H9 (cell line): ENCODE results near the gene NEUROG3. TPM values are rescaled to one million over a fixed set of nuclear protein-coding genes. Genes with fewer than 3 reads are reported as not detected.

ENCODE experiments used
- DNase-seq: peaks from one replicate; pipeline ENCODE4 v3.0.0-alpha.2; 2017
- H2AFZ ChIP-seq: one replicate; pipeline ENCODE4 v1.6.1; 2013; ENCODE audit warnings: mild to moderate bottlenecking, low read length, control low read depth, moderate library complexity
- H2AK5ac ChIP-seq: 2 replicates; pipeline ENCODE4 v1.6.1; 2013; ENCODE audit warnings: low read length, control low read depth, mixed read lengths; ENCODE audit not compliant: insufficient read length
- H2BK120ac ChIP-seq: one replicate; pipeline ENCODE4 v1.6.1; 2013; ENCODE audit warnings: low read depth, mild to moderate bottlenecking, low read length, control low read depth, inconsistent platforms; ENCODE audit not compliant: poor library complexity, severe bottlenecking
- H2BK12ac ChIP-seq: 2 replicates; pipeline ENCODE4 v1.6.1; 2013; ENCODE audit warnings: low read length, control low read depth, mixed read lengths, low read depth; ENCODE audit not compliant: insufficient read length
- H2BK15ac ChIP-seq: 2 replicates; pipeline ENCODE4 v1.6.1; 2013; ENCODE audit warnings: low read depth, low read length, control low read depth
- H2BK20ac ChIP-seq: one replicate; pipeline ENCODE4 v1.6.1; 2013; ENCODE audit warnings: low read depth, mild to moderate bottlenecking, low read length, control low read depth, inconsistent platforms; ENCODE audit not compliant: poor library complexity, severe bottlenecking
- H2BK5ac ChIP-seq: 2 replicates; pipeline ENCODE4 v1.6.1; 2013; ENCODE audit warnings: low read length, control low read depth, mixed read lengths; ENCODE audit not compliant: insufficient read length
- H3K14ac ChIP-seq: 2 replicates; pipeline ENCODE4 v1.6.1; 2013; ENCODE audit warnings: low read length, control low read depth; ENCODE audit not compliant: insufficient read depth
- H3K18ac ChIP-seq: 2 replicates; pipeline ENCODE4 v1.6.1; 2013; ENCODE audit warnings: low read depth, mild to moderate bottlenecking, mixed read lengths, low read length, control low read depth; ENCODE audit not compliant: insufficient read length
- H3K23ac ChIP-seq: 2 replicates; pipeline ENCODE4 v1.6.1; 2013; ENCODE audit warnings: low read length, control low read depth, mixed read lengths, low read depth; ENCODE audit not compliant: insufficient read length
- H3K23me2 ChIP-seq: 2 replicates; pipeline ENCODE4 v1.6.1; 2013; ENCODE audit warnings: low read depth, mild to moderate bottlenecking, mixed read lengths, low read length, control low read depth; ENCODE audit not compliant: insufficient read length, poor library complexity, severe bottlenecking
- H3K27ac ChIP-seq: 2 replicates; pipeline ENCODE4 v1.5.1; 2013; ENCODE audit warnings: low read length, control low read depth, mixed read lengths, low read depth; ENCODE audit not compliant: insufficient read length
- H3K27me3 ChIP-seq: 2 replicates; pipeline ENCODE4 v1.6.1; 2013; ENCODE audit warnings: low read length, control low read depth, inconsistent platforms; ENCODE audit not compliant: insufficient read depth
- H3K4ac ChIP-seq: 2 replicates; pipeline ENCODE4 v1.6.1; 2013; ENCODE audit warnings: low read depth, mild to moderate bottlenecking, control low read depth, inconsistent platforms, low read length, moderate library complexity
- H3K4me1 ChIP-seq: 2 replicates; pipeline ENCODE4 v1.6.1; 2013; ENCODE audit warnings: low read length, control low read depth, inconsistent platforms; ENCODE audit not compliant: insufficient read depth
- H3K4me2 ChIP-seq: 2 replicates; pipeline ENCODE4 v1.6.1; 2013; ENCODE audit warnings: low read length, control low read depth, mixed read lengths; ENCODE audit not compliant: insufficient read length, insufficient read depth
- H3K56ac ChIP-seq: 2 replicates; pipeline ENCODE4 v1.6.1; 2013; ENCODE audit warnings: low read depth, mild to moderate bottlenecking, mixed read lengths, low read length, control low read depth; ENCODE audit not compliant: insufficient read length
- H3K79me1 ChIP-seq: 2 replicates; pipeline ENCODE4 v1.6.1; 2013; ENCODE audit warnings: low read depth, mild to moderate bottlenecking, moderate library complexity, low read length, control low read depth, inconsistent platforms; ENCODE audit not compliant: insufficient read depth, poor library complexity, severe bottlenecking
- H3K79me2 ChIP-seq: 2 replicates; pipeline ENCODE4 v1.6.1; 2013; ENCODE audit warnings: low read length, control low read depth, inconsistent platforms; ENCODE audit not compliant: insufficient read depth
- H3K9ac ChIP-seq: 2 replicates; pipeline ENCODE4 v1.6.1; 2013; ENCODE audit warnings: low read length, control low read depth, mixed read lengths; ENCODE audit not compliant: insufficient read length; ENCODE audit errors: extremely low read depth
- H3K9me3 ChIP-seq: one replicate; pipeline ENCODE4 v1.6.1; 2013; ENCODE audit warnings: low read depth, low read length, inconsistent platforms; ENCODE audit not compliant: control insufficient read depth
- H3T11ph ChIP-seq: one replicate; pipeline ENCODE4 v1.6.1; 2013; ENCODE audit warnings: mild to moderate bottlenecking, low read length, control low read depth, inconsistent platforms
- H4K20me1 ChIP-seq: one replicate; pipeline ENCODE4 v1.6.1; 2013; ENCODE audit not compliant: control insufficient read depth, insufficient read length, insufficient read depth
- H4K5ac ChIP-seq: 2 replicates; pipeline ENCODE4 v1.6.1; 2013; ENCODE audit warnings: low read depth, mild to moderate bottlenecking, mixed read lengths, low read length, control low read depth; ENCODE audit not compliant: insufficient read length
- H4K8ac ChIP-seq: replicated peaks from 2 replicates; pipeline ENCODE4 v1.6.1; 2013; ENCODE audit warnings: low read length, control low read depth, mixed read lengths, low read depth; ENCODE audit not compliant: insufficient read length
- H4K91ac ChIP-seq: 2 replicates; pipeline ENCODE4 v1.6.1; 2013; ENCODE audit warnings: low read depth, mild to moderate bottlenecking, moderate library complexity, mixed read lengths, low read length, control low read depth; ENCODE audit not compliant: insufficient read length
- H3K27ac Mint-ChIP-seq, 3 experiments: 2 replicates in 2 of 3; 3 replicates in 1 of 3; pipeline ENCODE4 v1.8.0; 2020 to 2021; ENCODE audit warnings: mixed read lengths in 3 of 3, mild to moderate bottlenecking in 1 of 3, moderate library complexity in 1 of 3
- H3K27me3 Mint-ChIP-seq: 2 replicates; pipeline ENCODE4 v1.8.0; 2021; ENCODE audit warnings: low read depth, mild to moderate bottlenecking, moderate library complexity, mixed read lengths
- H3K36me3 Mint-ChIP-seq, 3 experiments: 2 replicates in 2 of 3; 3 replicates in 1 of 3; pipeline ENCODE4 v1.8.0; 2020 to 2021; ENCODE audit warnings: low read depth in 3 of 3, mixed read lengths in 3 of 3; ENCODE audit not compliant: insufficient read depth in 1 of 3
- H3K4me1 Mint-ChIP-seq, 2 experiments: 2 replicates each; pipeline ENCODE4 v1.8.0; 2020; ENCODE audit warnings: mixed read lengths in 2 of 2
- H3K4me3 Mint-ChIP-seq, 2 experiments: 2 replicates in 1 of 2; 3 replicates in 1 of 2; pipeline ENCODE4 v1.8.0; 2020 to 2021; ENCODE audit warnings: mild to moderate bottlenecking in 2 of 2, mixed read lengths in 2 of 2, moderate library complexity in 1 of 2
- H3K9me3 Mint-ChIP-seq, 2 experiments: 2 replicates in 1 of 2; 3 replicates in 1 of 2; pipeline ENCODE4 v1.8.0; 2020; ENCODE audit warnings: mild to moderate bottlenecking in 2 of 2, mixed read lengths in 2 of 2, moderate library complexity in 1 of 2
- CTCF ChIP-seq: fragments of 200-600 bp; sonication (generic); conservative IDR thresholded peaks from 3 replicates; pipeline ENCODE4 v1.8.0; 2021; ENCODE audit warnings: antibody characterized with exemption, mild to moderate bottlenecking
- WGBS: extraction: QIAGEN DNeasy Blood & Tissue Kit; methylation state at CpG from one replicate; pipeline ENCODE4 v1.1.7; 2013; ENCODE audit warnings: missing lambda C conversion rate, low lambda C conversion rate, mixed read lengths; ENCODE audit not compliant: insufficient read length; ENCODE audit errors: extremely low coverage; 5-methylcytosine and 5-hydroxymethylcytosine counted together
- total RNA-seq: library from RNA; stranded (reverse); gene quantifications from 2 replicates; pipeline ENCODE4 v1.2.1, GENCODE V29; 2021

The NEUROG3 gene
- total RNA-seq, 1 experiment from 2014 or later: not detected

GRCh38 chr10:69559525-69559924, 13.7 kb downstream of the NEUROG3 start:
- Histone ChIP-seq H3K23me2 (no peaks in the 10 kb centered on the region), H4K20me1 (no peaks in the 10 kb centered on the region), H2BK15ac (no peak overlapping the region), H2BK20ac (no peak overlapping the region), H3K79me2 (no peaks in the 10 kb centered on the region), H3K18ac (no peak overlapping the region), H3K9me3 (no peaks in the 10 kb centered on the region), H2BK5ac (no peak overlapping the region), H4K91ac (no peak overlapping the region), H3K14ac (no peak overlapping the region), H3K27ac (no peak overlapping the region), H3K4me1 (no peaks in the 10 kb centered on the region), H3K79me1 (no peaks in the 10 kb centered on the region), H3K56ac (no peak overlapping the region), H4K8ac (no peak overlapping the region), H3K27me3 (no peaks in the 10 kb centered on the region; the same call in 1 of the 2 replicates), H3T11ph (no peak overlapping the region), H2BK12ac (no peak overlapping the region), H2AK5ac (no peak overlapping the region), H3K4ac (no peak overlapping the region), H2BK120ac (no peak overlapping the region), H3K9ac (no peak overlapping the region), H3K4me2 (no peak overlapping the region), H3K23ac (no peak overlapping the region), H2AFZ (no peak overlapping the region), H4K5ac (no peak overlapping the region)
- no peak for DNase-seq
- WGBS: no CpG with 5 or more reads among the region's 6 CpGs
- Mint-ChIP-seq H3K4me3 (no peak overlapping the region), H3K27ac (no peak overlapping the region), H3K27me3 (peaks cover 35% of the 10 kb centered on the region), H3K36me3 (no peaks in the 10 kb centered on the region), H3K9me3 (no peaks in the 10 kb centered on the region), H3K4me1 (peaks cover 10 to 37% of the 10 kb centered on the region in 2 experiments)
- TF ChIP-seq CTCF: no peak
